ENCODE measurements around the gene SOWAHA. TPM values are rescaled to one million over a fixed set of nuclear protein-coding genes. Genes with fewer than 3 reads are reported as not detected.

SOWAHA gene
- polyA plus RNA-seq, 3 donors, result not detected

GRCh38 chr5:132840896-132841295, 27.8 kb downstream of the SOWAHA start:
- TF ChIP-seq CTCF (IDR thresholded peaks at IDR 0.05), result no peak
- no peaks in the 10 kb centered on the region for H3K79me2 ChIP-seq (ENCODE audit: insufficient read depth, low read length)
- H3K9me3 ChIP-seq (replicated peaks in 1 of 2; ENCODE audit: control insufficient read depth in 1 of 2, insufficient read depth in 1 of 2, low read length in 2 of 2), result no peaks in the 10 kb centered on the region
- peak overlapping the region; percentile 19 for H2AFZ ChIP-seq (ENCODE audit: insufficient read depth, low read depth, low read length, poor library complexity, severe bottlenecking)
- no peaks in the 10 kb centered on the region for H4K20me1 ChIP-seq (ENCODE audit: insufficient read depth, low read length)
- peaks cover 1 to 2% (median 2%) of the 10 kb centered on the region in 3 donors for H3K27me3 Mint-ChIP-seq (ENCODE audit: low read depth in 3 of 3)
- no peak overlapping the region for H3K4me3 Mint-ChIP-seq
- H3K4me1 ChIP-seq (ENCODE audit: control insufficient read depth in 1 of 2, insufficient read depth in 2 of 2, low read length in 2 of 2), result peaks cover 63 to 64% of the 10 kb centered on the region in 2 donors
- no peaks in the 10 kb centered on the region for H3K36me3 ChIP-seq (replicated peaks in 1 of 2; ENCODE audit: control insufficient read depth in 1 of 2, insufficient read depth in 2 of 2, low read length in 2 of 2)
- H3K4me1 Mint-ChIP-seq, result peaks cover 61% of the 10 kb centered on the region
- H3K4me2 ChIP-seq (replicated peaks; ENCODE audit: extremely low read depth, low read length, poor library complexity, severe bottlenecking), result peak overlapping the region; percentile 54
- H3K4me3 ChIP-seq (replicated peaks in 1 of 3; ENCODE audit: low read depth in 2 of 3, low read length in 3 of 3), result peak overlapping the region in 1 of 3 experiments; percentile 52
- H3K9me3 Mint-ChIP-seq, result peaks cover 0 to 2% (median 0%) of the 10 kb centered on the region in 7 donors
- peak overlapping the region; percentile 25 for H3K9ac ChIP-seq (ENCODE audit: insufficient read depth, low read length, poor library complexity, severe bottlenecking)
- peak overlapping the region; percentile 66 to 87 for H3K27ac ChIP-seq (ENCODE audit: low read depth in 1 of 2, low read length in 2 of 2)
- WGBS (ENCODE audit: insufficient coverage), result 71% methylated on average over 1 of the region's 1 CpG
- intact Hi-C loops (cut with micrococcal nuclease), result no loop called here
- H3K27ac Mint-ChIP-seq, result peak overlapping the region; percentile 78 to 94 (median 88)
- DNase-seq, result no peak
- no peaks in the 10 kb centered on the region for H3K27me3 ChIP-seq (ENCODE audit: control insufficient read depth in 2 of 2, insufficient read depth in 2 of 2, low read length in 2 of 2)
- H3K36me3 Mint-ChIP-seq, result no peaks in the 10 kb centered on the region

- no peaks in the 10 kb centered on the region for H3K36me3 Mint-ChIP-seq
- H3K9me3 Mint-ChIP-seq, result no peaks in the 10 kb centered on the region
- Histone ChIP-seq H3K27me3 (ENCODE audit: control insufficient read depth in 2 of 2, insufficient read depth in 2 of 2, low read length in 2 of 2) (no peaks in the 10 kb centered on the region), H3K9ac (ENCODE audit: insufficient read depth, low read length, poor library complexity, severe bottlenecking) (peak overlapping the region; percentile 25), H3K36me3 (replicated peaks in 1 of 2; ENCODE audit: control insufficient read depth in 1 of 2, insufficient read depth in 2 of 2, low read length in 2 of 2) (no peaks in the 10 kb centered on the region), H3K4me1 (ENCODE audit: control insufficient read depth in 1 of 2, insufficient read depth in 2 of 2, low read length in 2 of 2) (peaks cover 59 to 60% of the 10 kb centered on the region in 2 donors), H3K27ac (ENCODE audit: low read depth in 1 of 2, low read length in 2 of 2) (peak overlapping the region; percentile 66 to 87), H3K4me3 (replicated peaks in 1 of 3; ENCODE audit: low read depth in 2 of 3, low read length in 3 of 3) (peak overlapping the region in 1 of 3 experiments; percentile 52), H4K20me1 (ENCODE audit: insufficient read depth, low read length) (no peaks in the 10 kb centered on the region), H3K4me2 (replicated peaks; ENCODE audit: extremely low read depth, low read length, poor library complexity, severe bottlenecking) (peak overlapping the region; percentile 54), H3K79me2 (ENCODE audit: insufficient read depth, low read length) (no peaks in the 10 kb centered on the region), H3K9me3 (replicated peaks in 1 of 2; ENCODE audit: control insufficient read depth in 1 of 2, insufficient read depth in 1 of 2, low read length in 2 of 2) (no peaks in the 10 kb centered on the region), H2AFZ (ENCODE audit: insufficient read depth, low read depth, low read length, poor library complexity, severe bottlenecking) (peak overlapping the region; percentile 19)
- intact Hi-C loops (cut with micrococcal nuclease), result no loop called here
- WGBS (ENCODE audit: insufficient coverage), result 0% methylated on average over 4 of the region's 4 CpGs
- peak overlapping the region; percentile 78 to 94 (median 88) for H3K27ac Mint-ChIP-seq
- peak overlapping the region in 1 of 2 donors; percentile 59 for H3K4me3 Mint-ChIP-seq
- peaks cover 56% of the 10 kb centered on the region for H3K4me1 Mint-ChIP-seq
- DNase-seq, result peak; percentile 80 to 83 (median 81)
- H3K27me3 Mint-ChIP-seq (ENCODE audit: low read depth in 3 of 3), result peaks cover 1 to 2% (median 2%) of the 10 kb centered on the region in 3 donors
- TF ChIP-seq CTCF (IDR thresholded peaks at IDR 0.05), result no peak
These were observed 28.2 kb downstream of the SOWAHA start for GRCh38 chr5:132841305-132841704.

Data from CD14-positive monocyte (primary cell).